Esophagus squamous epithelium (tissue), 4 donors: ENCODE results near the gene SHC4.

Source experiments
- CTCF ChIP-seq, 6 experiments: fragments of 450-650 bp in 4 of 6; fragments of 200-600 bp in 2 of 6; sonication (generic) in 2 of 6; IDR thresholded peaks; one replicate each; pipeline ENCODE4 v1.5.1; 2016 to 2019; ENCODE audit warnings: antibody characterized with exemption in 6 of 6, mild to moderate bottlenecking in 4 of 6, moderate library complexity in 4 of 6
- POLR2A ChIP-seq, 4 donors: fragments of 450-650 bp; IDR thresholded peaks; one replicate each; pipeline ENCODE4 v1.6.1; 2017; ENCODE audit warnings: antibody characterized with exemption in 4 of 4, mild to moderate bottlenecking in 4 of 4, moderate library complexity in 3 of 4

GRCh38 chr15:48842501-48842900 lies 121.2 kb downstream of the SHC4 start:
- TF ChIP-seq CTCF (IDR thresholded peaks at IDR 0.05) (no peak), POLR2A (IDR thresholded peaks at IDR 0.05) (no peak)
